Endothelial cell of umbilical vein (primary cell): ENCODE results near the gene LRRC61.
"Not testable (repeated sequence)": the region's sequence is repeated elsewhere in the genome, so short reads cannot be mapped to it uniquely, and the experiment has no call there.

Experiments
- EZH2 ChIP-seq: IDR thresholded peaks from 2 replicates; pipeline ENCODE4 v1.6.1; 2012; ENCODE audit warnings: borderline replicate concordance, low read depth, mild to moderate bottlenecking, moderate library complexity, low read length, inconsistent platforms; ENCODE audit not compliant: severe bottlenecking
- FOS ChIP-seq: IDR thresholded peaks from 2 replicates; pipeline ENCODE4 v1.6.1; 2011; ENCODE audit warnings: mild to moderate bottlenecking, low read length, moderate library complexity, borderline replicate concordance; ENCODE audit not compliant: insufficient read depth
- GATA2 ChIP-seq: IDR thresholded peaks from 2 replicates; pipeline ENCODE4 v1.7.0; 2011; ENCODE audit warnings: low read depth, mild to moderate bottlenecking, moderate library complexity, mixed read lengths, low read length; ENCODE audit not compliant: insufficient read length, insufficient read depth
- JUN ChIP-seq: IDR thresholded peaks from 2 replicates; pipeline ENCODE4 v1.6.1; 2011; ENCODE audit warnings: borderline replicate concordance, low read depth; ENCODE audit not compliant: insufficient read length, insufficient read depth
- MYC ChIP-seq: IDR thresholded peaks from one replicate; pipeline ENCODE4 v1.6.1; 2011; ENCODE audit warnings: mild to moderate bottlenecking, low read depth, low read length
- POLR2A ChIP-seq: IDR thresholded peaks from 2 replicates; pipeline ENCODE4 v1.6.1; 2012; ENCODE audit warnings: low read depth, mild to moderate bottlenecking, control low read depth, low read length
- POLR2AphosphoS5 ChIP-seq: IDR thresholded peaks from 2 replicates; pipeline ENCODE4 v1.6.1; 2012; ENCODE audit warnings: low read depth, mild to moderate bottlenecking, control low read depth, low read length, moderate library complexity; ENCODE audit not compliant: insufficient read depth
- TF ChIP-seq, protein P1 (sequence below), 2 donors: IDR thresholded peaks; 1 replicate in 1 of 2; 2 replicates in 1 of 2; pipeline ENCODE4 v1.5.1; 2011; ENCODE audit warnings: low read length in 2 of 2, mild to moderate bottlenecking in 2 of 2, moderate library complexity in 2 of 2, control low read depth in 1 of 2, inconsistent platforms in 1 of 2, low read depth in 1 of 2; ENCODE audit not compliant: insufficient read depth in 1 of 2; ENCODE audit errors: extremely low read depth in 1 of 2
- TF ChIP-seq, protein P2 (sequence below): IDR thresholded peaks from 2 replicates; pipeline ENCODE4 v1.6.1; 2011; ENCODE audit not compliant: insufficient read depth, insufficient read length

GRCh38 chr7:150305903-150306284, 17.3 kb upstream of the LRRC61 start:
- TF ChIP-seq POLR2A, FOS, POLR2AphosphoS5, EZH2, MYC, GATA2, JUN: not testable (repeated sequence)
- TF ChIP-seq, protein P1, sequence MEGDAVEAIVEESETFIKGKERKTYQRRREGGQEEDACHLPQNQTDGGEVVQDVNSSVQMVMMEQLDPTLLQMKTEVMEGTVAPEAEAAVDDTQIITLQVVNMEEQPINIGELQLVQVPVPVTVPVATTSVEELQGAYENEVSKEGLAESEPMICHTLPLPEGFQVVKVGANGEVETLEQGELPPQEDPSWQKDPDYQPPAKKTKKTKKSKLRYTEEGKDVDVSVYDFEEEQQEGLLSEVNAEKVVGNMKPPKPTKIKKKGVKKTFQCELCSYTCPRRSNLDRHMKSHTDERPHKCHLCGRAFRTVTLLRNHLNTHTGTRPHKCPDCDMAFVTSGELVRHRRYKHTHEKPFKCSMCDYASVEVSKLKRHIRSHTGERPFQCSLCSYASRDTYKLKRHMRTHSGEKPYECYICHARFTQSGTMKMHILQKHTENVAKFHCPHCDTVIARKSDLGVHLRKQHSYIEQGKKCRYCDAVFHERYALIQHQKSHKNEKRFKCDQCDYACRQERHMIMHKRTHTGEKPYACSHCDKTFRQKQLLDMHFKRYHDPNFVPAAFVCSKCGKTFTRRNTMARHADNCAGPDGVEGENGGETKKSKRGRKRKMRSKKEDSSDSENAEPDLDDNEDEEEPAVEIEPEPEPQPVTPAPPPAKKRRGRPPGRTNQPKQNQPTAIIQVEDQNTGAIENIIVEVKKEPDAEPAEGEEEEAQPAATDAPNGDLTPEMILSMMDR (IDR thresholded peaks at IDR 0.05; ENCODE audit: extremely low read depth in 1 of 2, insufficient read depth in 1 of 2, low read depth in 1 of 2, low read length in 2 of 2): not testable (repeated sequence)
- TF ChIP-seq, protein P2, sequence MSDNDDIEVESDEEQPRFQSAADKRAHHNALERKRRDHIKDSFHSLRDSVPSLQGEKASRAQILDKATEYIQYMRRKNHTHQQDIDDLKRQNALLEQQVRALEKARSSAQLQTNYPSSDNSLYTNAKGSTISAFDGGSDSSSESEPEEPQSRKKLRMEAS: not testable (repeated sequence)
